Prostate gland (tissue), 2 donors: ENCODE results near the gene LDLRAD4. TPM values are rescaled to one million over a fixed set of nuclear protein-coding genes. Genes with fewer than 3 reads are reported as not detected.

ENCODE experiments used
- DNase-seq: peaks from one replicate; pipeline ENCODE4 v3.0.0-alpha.2; 2019; ENCODE audit warnings: low spot score
- H3K27ac ChIP-seq, 2 donors: fragments of 200-600 bp; sonication (generic); 2 replicates each; pipeline ENCODE4 v1.5.1; 2017 to 2019
- H3K27me3 ChIP-seq: fragments of 200-600 bp; sonication (generic); replicated peaks from 2 replicates; pipeline ENCODE4 v1.5.1; 2019; ENCODE audit not compliant: insufficient read depth
- H3K36me3 ChIP-seq, 2 donors: fragments of 200-600 bp; sonication (generic); 1 replicate in 1 of 2; 2 replicates in 1 of 2; pipeline versions ENCODE4 v1.5.1 to v1.8.1; 2017 to 2019
- H3K4me1 ChIP-seq: fragments of 200-600 bp; sonication (generic); replicated peaks from 2 replicates; pipeline ENCODE4 v1.5.1; 2019
- H3K4me3 ChIP-seq, 2 donors: fragments of 200-600 bp; sonication (generic); 2 replicates each; pipeline ENCODE4 v1.5.1; 2017 to 2019
- H3K9me3 ChIP-seq: fragments of 200-600 bp; sonication (generic); 2 replicates; pipeline ENCODE4 v1.5.1; 2017
- CTCF ChIP-seq, 4 experiments: fragments of 200-600 bp in 2 of 4; fragments of 450-650 bp in 2 of 4; sonication (generic) in 2 of 4; IDR thresholded peaks; 1 replicate in 3 of 4; 2 replicates in 1 of 4; pipeline ENCODE4 v1.5.1; 2016 to 2019; ENCODE audit warnings: antibody characterized with exemption in 4 of 4, mild to moderate bottlenecking in 2 of 4, moderate library complexity in 2 of 4
- POLR2A ChIP-seq: fragments of 450-650 bp; IDR thresholded peaks from one replicate; pipeline ENCODE4 v1.6.1; 2016; ENCODE audit warnings: antibody characterized with exemption, mild to moderate bottlenecking
- POLR2AphosphoS5 ChIP-seq: sonication (generic); formaldehyde crosslinking; IDR thresholded peaks from one replicate; pipeline ENCODE4 v1.6.1; 2017; ENCODE audit warnings: antibody characterized with exemption
- WGBS: methylation state at CpG from one replicate; pipeline ENCODE4 v1.1.5; 2018; 5-methylcytosine and 5-hydroxymethylcytosine counted together
- intact Hi-C: fragments of 100-400 bp; cut with DNase I; formaldehyde crosslinking; loops from one replicate; pipeline ENCODE4 v1.14.2; 2022
- total RNA-seq, 2 donors: library from RNA; depleted of rRNA; stranded (reverse); fragments of >200 nt; gene quantifications; one replicate each; pipeline ENCODE4 v1.1.0, GENCODE V29; 2016

The LDLRAD4 gene
- total RNA-seq, 2 donors from 2014 or later: 59.9 to 107 TPM

GRCh38 chr18:13445241-13445897, 226.8 kb downstream of the LDLRAD4 start:
- Histone ChIP-seq H3K4me3 (no peak overlapping the region), H3K27me3 (no peaks in the 10 kb centered on the region), H3K27ac (no peak overlapping the region), H3K9me3 (no peaks in the 10 kb centered on the region), H3K4me1 (no peaks in the 10 kb centered on the region), H3K36me3 (no peaks in the 10 kb centered on the region)
- intact Hi-C loops: loop anchor here (5.0 to 10.0 kb wide), 2 partner anchors 59 to 228 kb away; partner anchors contain the start of gene LDLRAD4
- 79% methylated on average over 6 of the region's 6 CpGs for WGBS
- TF ChIP-seq CTCF (IDR thresholded peaks at IDR 0.05) (no peak), POLR2AphosphoS5 (no peak), POLR2A (no peak)
- DNase-seq: no peak

GRCh38 chr18:13446024-13446423, 227.5 kb downstream of the LDLRAD4 start:
- no peaks in the 10 kb centered on the region for H3K27me3 ChIP-seq
- no peaks in the 10 kb centered on the region for H3K9me3 ChIP-seq

GRCh38 chr18:13446610-13447461, 228.3 kb downstream of the LDLRAD4 start:
- intact Hi-C loops: loop anchor here (5.0 to 10.0 kb wide), 2 partner anchors 58 to 230 kb away; partner anchors contain the start of gene LDLRAD4
- H3K4me1 ChIP-seq: no peaks in the 10 kb centered on the region
- 60% methylated on average over 22 of the region's 22 CpGs for WGBS
- TF ChIP-seq CTCF (IDR thresholded peaks at IDR 0.05): no peak
- H3K9me3 ChIP-seq: no peaks in the 10 kb centered on the region
- DNase-seq: no peak
- H3K27me3 ChIP-seq: no peaks in the 10 kb centered on the region
- H3K36me3 ChIP-seq: no peaks in the 10 kb centered on the region
- H3K4me3 ChIP-seq: no peak overlapping the region
- no peak overlapping the region for H3K27ac ChIP-seq

More at GRCh38 chr18:13446024-13446423, 227.5 kb downstream of the LDLRAD4 start:
- TF ChIP-seq POLR2AphosphoS5 (no peak), POLR2A (no peak), CTCF (IDR thresholded peaks at IDR 0.05) (no peak)
- intact Hi-C loops: loop anchor here (5.0 to 10.0 kb wide), 2 partner anchors 59 to 229 kb away; partner anchors contain the start of gene LDLRAD4
- no peak for DNase-seq
- 92% methylated on average over 6 of the region's 6 CpGs for WGBS
- Histone ChIP-seq H3K4me3 (no peak overlapping the region), H3K27ac (no peak overlapping the region), H3K36me3 (no peaks in the 10 kb centered on the region), H3K4me1 (no peaks in the 10 kb centered on the region)

- Histone ChIP-seq H3K36me3 (no peaks in the 10 kb centered on the region), H3K9me3 (no peaks in the 10 kb centered on the region), H3K27me3 (no peaks in the 10 kb centered on the region), H3K27ac (no peak overlapping the region), H3K4me3 (no peak overlapping the region), H3K4me1 (no peaks in the 10 kb centered on the region)
- intact Hi-C loops: loop anchor here (5.0 to 10.0 kb wide), 2 partner anchors 57 to 230 kb away; partner anchors contain the start of gene LDLRAD4
- no peak for DNase-seq
- TF ChIP-seq CTCF (IDR thresholded peaks at IDR 0.05): no peak
- 32% methylated on average over 22 of the region's 22 CpGs for WGBS
Observed at GRCh38 chr18:13447621-13448334, 229.2 kb downstream of the LDLRAD4 start.
